DND-41 (cell line): ENCODE measurements around the gene RHBDL2.
"Not testable (repeated sequence)": the region's sequence is repeated elsewhere in the genome, so short reads cannot be mapped to it uniquely, and the experiment has no call there.

Experiments
- ATAC-seq: fragments of 200-7000 bp; cut with Tn5 transposase; 3 replicates; pipeline ENCODE4 v1.9.1; 2021; ENCODE audit warnings: low read depth; ENCODE audit not compliant: insufficient read depth
- DNase-seq: peaks from one replicate; pipeline ENCODE4 v3.0.0-alpha.2; 2020
- H2AFZ ChIP-seq: 2 replicates; pipeline ENCODE4 v1.6.0; 2012; ENCODE audit warnings: low read depth, low read length
- H3K27ac ChIP-seq: 2 replicates; pipeline ENCODE4 v1.5.1; 2012; ENCODE audit warnings: low read length, inconsistent platforms
- H3K27me3 ChIP-seq: fragments of 200-600 bp; sonication (generic); 2 replicates; pipeline ENCODE4 v1.6.0; 2012; ENCODE audit warnings: low read length, mild to moderate bottlenecking, inconsistent platforms; ENCODE audit not compliant: insufficient read depth, poor library complexity
- H3K36me3 ChIP-seq: 2 replicates; pipeline ENCODE4 v1.5.1; 2012; ENCODE audit warnings: low read length, inconsistent platforms; ENCODE audit not compliant: insufficient read depth
- H3K4me1 ChIP-seq: 2 replicates; pipeline ENCODE4 v1.5.1; 2012; ENCODE audit warnings: mild to moderate bottlenecking, low read length; ENCODE audit not compliant: insufficient read depth
- H3K4me2 ChIP-seq: 2 replicates; pipeline ENCODE4 v1.6.0; 2012; ENCODE audit warnings: mild to moderate bottlenecking, moderate library complexity, low read length, inconsistent platforms; ENCODE audit not compliant: insufficient read depth
- H3K4me3 ChIP-seq, 2 experiments: fragments of 200-600 bp in 1 of 2; shearing (Covaris generic) in 1 of 2; 2 replicates each; pipeline ENCODE4 v1.5.1; 2012 to 2016; ENCODE audit warnings: inconsistent platforms in 2 of 2, low read length in 2 of 2, mild to moderate bottlenecking in 2 of 2, low read depth in 1 of 2, moderate library complexity in 1 of 2
- H3K79me2 ChIP-seq: 2 replicates; pipeline ENCODE4 v1.6.0; 2012; ENCODE audit warnings: low read length, inconsistent platforms; ENCODE audit not compliant: insufficient read depth
- H3K9ac ChIP-seq: 2 replicates; pipeline ENCODE4 v1.6.0; 2012; ENCODE audit warnings: low read depth, mild to moderate bottlenecking, inconsistent platforms, low read length, moderate library complexity
- H3K9me3 ChIP-seq: 2 replicates; pipeline ENCODE4 v1.5.1; 2012; ENCODE audit warnings: low read length, moderate library complexity, mild to moderate bottlenecking, inconsistent platforms; ENCODE audit not compliant: insufficient read depth, severe bottlenecking
- H4K20me1 ChIP-seq: 2 replicates; pipeline ENCODE4 v1.6.0; 2012; ENCODE audit warnings: low read length; ENCODE audit not compliant: insufficient read depth
- EZH2 ChIP-seq: IDR thresholded peaks from 3 replicates; pipeline ENCODE4 v1.6.1; 2012; ENCODE audit warnings: borderline replicate concordance, low read depth, mild to moderate bottlenecking, moderate library complexity, low read length, inconsistent platforms; ENCODE audit not compliant: severe bottlenecking
- TF ChIP-seq, protein P1 (sequence below): IDR thresholded peaks from 2 replicates; pipeline ENCODE4 v1.5.1; 2012; ENCODE audit warnings: borderline replicate concordance, low read length, moderate library complexity, mild to moderate bottlenecking; ENCODE audit not compliant: poor library complexity, severe bottlenecking; ENCODE audit errors: extremely low read depth

RHBDL2 gene

DNA sequence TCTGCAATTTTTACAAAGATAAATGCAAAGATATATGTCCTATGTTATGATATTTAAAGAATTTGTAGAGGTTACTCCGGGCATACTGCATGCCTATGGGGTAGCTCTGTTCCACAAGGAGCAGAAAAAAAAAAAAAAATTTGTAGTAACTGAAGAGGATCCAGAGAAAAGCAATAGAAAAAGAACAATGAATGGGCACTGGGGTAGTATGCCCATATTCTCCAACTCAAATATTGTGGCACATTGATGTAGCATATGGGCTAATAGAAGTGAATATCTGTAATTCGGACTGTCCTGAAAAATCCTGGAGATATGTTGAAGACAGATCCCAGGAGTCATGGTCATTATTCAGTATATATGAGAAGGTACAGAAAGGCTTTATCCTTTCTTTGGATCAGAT lies 48.3 kb upstream of the RHBDL2 start:
- Histone ChIP-seq H3K79me2 (peaks cover 40% of the 10 kb centered on the region), H3K27ac (no peak overlapping the region), H3K4me3 (no peak overlapping the region), H3K9me3 (no peaks in the 10 kb centered on the region), H3K4me1 (peaks cover 27% of the 10 kb centered on the region), H4K20me1 (peaks cover 27% of the 10 kb centered on the region), H3K36me3 (peaks cover 10% of the 10 kb centered on the region), H3K9ac (no peak overlapping the region), H3K4me2 (no peak overlapping the region), H3K27me3 (peaks cover 13% of the 10 kb centered on the region), H2AFZ (no peak overlapping the region)
- TF ChIP-seq, protein P1, sequence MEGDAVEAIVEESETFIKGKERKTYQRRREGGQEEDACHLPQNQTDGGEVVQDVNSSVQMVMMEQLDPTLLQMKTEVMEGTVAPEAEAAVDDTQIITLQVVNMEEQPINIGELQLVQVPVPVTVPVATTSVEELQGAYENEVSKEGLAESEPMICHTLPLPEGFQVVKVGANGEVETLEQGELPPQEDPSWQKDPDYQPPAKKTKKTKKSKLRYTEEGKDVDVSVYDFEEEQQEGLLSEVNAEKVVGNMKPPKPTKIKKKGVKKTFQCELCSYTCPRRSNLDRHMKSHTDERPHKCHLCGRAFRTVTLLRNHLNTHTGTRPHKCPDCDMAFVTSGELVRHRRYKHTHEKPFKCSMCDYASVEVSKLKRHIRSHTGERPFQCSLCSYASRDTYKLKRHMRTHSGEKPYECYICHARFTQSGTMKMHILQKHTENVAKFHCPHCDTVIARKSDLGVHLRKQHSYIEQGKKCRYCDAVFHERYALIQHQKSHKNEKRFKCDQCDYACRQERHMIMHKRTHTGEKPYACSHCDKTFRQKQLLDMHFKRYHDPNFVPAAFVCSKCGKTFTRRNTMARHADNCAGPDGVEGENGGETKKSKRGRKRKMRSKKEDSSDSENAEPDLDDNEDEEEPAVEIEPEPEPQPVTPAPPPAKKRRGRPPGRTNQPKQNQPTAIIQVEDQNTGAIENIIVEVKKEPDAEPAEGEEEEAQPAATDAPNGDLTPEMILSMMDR, result no peak
- TF ChIP-seq EZH2, result no peak
- ATAC-seq (no peak), DNase-seq (no peak)

DNA sequence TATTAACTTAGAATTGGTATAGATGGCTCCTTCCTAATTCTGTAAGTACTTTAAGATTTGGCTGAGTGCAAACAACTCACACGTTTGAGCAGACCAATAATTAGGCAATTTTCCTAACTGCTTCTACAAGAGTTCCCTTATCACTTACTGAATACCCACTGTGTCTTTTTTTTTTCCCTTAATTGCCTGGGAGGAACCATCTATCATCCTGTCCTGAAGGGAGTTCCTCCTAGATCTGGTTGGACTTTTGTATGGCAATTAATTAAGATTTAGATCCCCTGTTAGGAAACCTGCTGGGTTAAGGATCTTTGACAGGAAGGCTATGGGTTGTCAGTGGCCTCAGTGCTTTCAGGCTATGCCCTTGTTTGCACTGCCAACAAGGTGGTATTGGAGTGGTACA lies 37.8 kb upstream of the RHBDL2 start:
- not testable (repeated sequence) for DNase-seq, H3K79me2 ChIP-seq, H3K27me3 ChIP-seq, H4K20me1 ChIP-seq, H2AFZ ChIP-seq, H3K36me3 ChIP-seq, H3K27ac ChIP-seq, H3K4me2 ChIP-seq, H3K9ac ChIP-seq, H3K4me3 ChIP-seq, ATAC-seq
- Histone ChIP-seq H3K4me1 (peaks cover 17% of the 10 kb centered on the region), H3K9me3 (peaks cover 12% of the 10 kb centered on the region)

DNA sequence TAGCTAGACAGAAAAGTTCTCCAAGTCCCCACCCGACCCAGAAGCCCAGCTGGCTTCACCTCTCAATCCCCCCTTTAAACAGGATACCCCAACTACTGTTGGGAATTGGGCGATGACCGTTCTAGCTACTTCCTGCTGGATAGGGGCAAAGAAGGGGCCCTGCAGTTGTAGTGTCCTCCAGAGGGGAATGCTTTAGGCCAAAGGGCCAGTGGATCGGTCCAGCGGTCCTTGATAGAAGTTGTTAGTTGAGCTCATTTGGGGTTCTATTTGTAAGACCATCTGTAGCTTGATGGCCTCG lies 36.6 kb upstream of the RHBDL2 start:
- not testable (repeated sequence) for H3K79me2 ChIP-seq, H3K4me3 ChIP-seq, H3K36me3 ChIP-seq, H3K27me3 ChIP-seq, H3K4me2 ChIP-seq, H2AFZ ChIP-seq, ATAC-seq, H4K20me1 ChIP-seq, H3K9ac ChIP-seq
- Histone ChIP-seq H3K27ac (peak overlapping the region; percentile 35; the same call in 1 of the 2 replicates), H3K4me1 (peaks cover 17% of the 10 kb centered on the region), H3K9me3 (peaks cover 12% of the 10 kb centered on the region)
- DNase-seq, result peak; percentile 39

DNA sequence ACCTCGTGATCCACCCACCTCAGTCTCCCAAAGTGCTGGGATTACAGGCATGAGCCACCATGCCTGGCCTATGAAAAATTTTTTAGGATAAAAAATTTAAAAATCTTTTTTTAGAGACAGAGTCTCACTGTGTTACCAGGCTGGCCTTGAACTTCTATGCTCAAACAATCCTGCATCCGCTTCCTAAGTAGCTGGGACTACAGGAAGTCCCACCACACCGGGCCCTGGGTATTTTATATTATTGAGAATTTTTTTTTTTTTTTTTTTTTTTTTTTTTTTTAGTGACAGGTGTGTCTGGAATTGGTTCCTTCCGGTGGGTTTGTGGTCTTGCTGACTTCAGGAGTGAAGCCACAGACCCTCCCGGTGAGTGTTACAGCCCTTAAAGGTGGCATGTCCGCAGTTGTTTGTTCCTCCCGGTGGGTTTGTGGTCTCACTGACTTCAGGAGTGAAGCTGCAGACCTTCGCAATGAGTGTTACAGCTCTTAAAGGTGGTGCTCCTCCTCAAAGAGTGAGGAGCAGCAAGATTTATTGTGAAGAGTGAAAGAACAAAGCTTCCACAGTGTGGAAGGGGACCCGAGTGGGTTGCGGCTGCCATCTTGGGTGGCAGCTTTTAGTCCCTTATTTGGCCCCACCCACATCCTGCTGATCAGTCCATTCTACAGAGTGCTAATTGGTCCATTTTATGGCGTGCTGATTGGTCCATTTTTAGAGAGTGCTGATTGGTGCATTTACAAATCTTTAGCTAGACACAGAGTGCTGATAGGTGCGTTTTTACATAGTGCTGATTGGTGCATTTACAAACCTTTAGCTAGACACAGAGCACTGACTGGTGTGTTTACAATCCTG lies 36.0 kb upstream of the RHBDL2 start:
- peaks cover 12% of the 10 kb centered on the region for H3K9me3 ChIP-seq
- H2AFZ ChIP-seq, H3K4me3 ChIP-seq, H3K9ac ChIP-seq, H3K27me3 ChIP-seq, H3K36me3 ChIP-seq, H3K79me2 ChIP-seq, H4K20me1 ChIP-seq: not testable (repeated sequence)
- ATAC-seq (peak; percentile 92), DNase-seq (peak; percentile 94)
- H3K4me2 ChIP-seq, result 0 out of 2 replicates have a peak overlapping the region, but pooled peaks have one; percentile 7
- peaks cover 17% of the 10 kb centered on the region for H3K4me1 ChIP-seq
- peak overlapping the region; percentile 35 for H3K27ac ChIP-seq

DNA sequence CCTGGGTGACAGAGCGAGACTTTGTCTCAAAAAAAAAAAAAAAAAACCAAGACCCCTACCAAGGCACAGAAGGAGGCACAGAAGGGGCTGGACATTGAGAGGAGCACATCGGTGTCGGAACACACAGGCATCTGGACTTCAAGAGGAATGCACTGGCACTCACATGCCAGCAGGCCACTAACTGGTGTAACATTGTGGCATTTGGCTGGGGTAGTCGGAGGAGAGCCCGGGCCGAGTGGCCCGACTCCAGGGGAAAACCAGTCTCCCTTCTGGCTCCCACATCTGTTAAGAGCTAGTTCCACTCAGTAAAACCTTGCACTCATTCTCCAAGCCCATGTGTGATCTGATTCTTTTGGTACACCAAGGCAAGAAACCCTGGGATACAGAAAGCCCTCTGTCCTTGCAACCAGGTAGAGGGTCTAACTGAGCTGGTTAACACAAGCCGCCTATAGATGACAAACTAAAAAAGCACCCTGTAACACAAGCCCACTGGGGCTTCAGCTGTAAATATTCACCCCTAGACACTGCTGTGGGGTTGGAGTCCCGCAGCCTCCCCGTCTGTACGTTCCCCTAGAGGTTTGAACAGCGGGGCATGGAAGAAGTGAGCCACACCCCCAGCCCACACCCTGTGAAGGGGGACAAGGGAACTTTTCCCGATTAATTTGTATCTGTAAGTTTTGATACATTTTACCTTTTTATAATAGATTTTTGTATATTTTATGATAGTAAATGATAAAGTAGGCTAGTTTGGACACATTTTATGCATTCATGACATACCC lies 32.2 kb upstream of the RHBDL2 start:
- Histone ChIP-seq H3K36me3 (no peaks in the 10 kb centered on the region), H3K4me1 (peaks cover 17% of the 10 kb centered on the region), H3K79me2 (no peaks in the 10 kb centered on the region), H3K27me3 (peaks cover 7% of the 10 kb centered on the region), H3K4me3 (no peak overlapping the region), H2AFZ (no peak overlapping the region), H3K9me3 (peaks cover 7% of the 10 kb centered on the region), H3K9ac (no peak overlapping the region), H3K27ac (no peak overlapping the region), H3K4me2 (no peak overlapping the region), H4K20me1 (0 out of 2 replicates have a peak, but pooled peaks cover 3% of the 10 kb centered on the region)
- TF ChIP-seq EZH2, result no peak
- TF ChIP-seq, protein P1, result no peak
- no peak for DNase-seq
- ATAC-seq, result no peak

DNA sequence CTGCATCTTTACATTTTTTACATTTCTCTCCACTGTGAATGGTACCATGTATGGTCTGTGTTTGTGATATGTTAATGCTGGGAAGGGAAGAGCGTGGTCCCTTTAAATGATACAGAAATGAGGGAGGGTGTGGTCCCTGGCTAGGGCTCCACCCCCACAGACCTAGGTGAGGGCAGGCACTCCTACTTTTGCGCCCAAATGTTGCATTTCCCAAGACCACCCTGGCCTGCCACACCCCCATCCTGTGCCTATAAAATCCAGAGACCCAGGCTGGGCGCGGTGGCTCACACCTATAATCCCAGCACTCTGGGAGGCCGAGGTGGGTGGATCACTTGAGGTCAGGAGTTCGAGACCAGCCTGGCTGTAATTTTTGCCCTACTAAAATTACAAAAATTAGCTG lies 31.5 kb upstream of the RHBDL2 start:
- peaks cover 15% of the 10 kb centered on the region for H3K4me1 ChIP-seq
- not testable (repeated sequence) for H3K27me3 ChIP-seq, H3K36me3 ChIP-seq, H3K9ac ChIP-seq, DNase-seq, H4K20me1 ChIP-seq, H3K4me3 ChIP-seq, H3K9me3 ChIP-seq, H3K27ac ChIP-seq, ATAC-seq, H3K79me2 ChIP-seq, H2AFZ ChIP-seq, H3K4me2 ChIP-seq
